ENCODE data around the gene FYCO1.

FYCO1 gene

GRCh38 chr3:45984331-45985312 lies 11.0 kb downstream of the FYCO1 start:
- DNase-seq (ENCODE audit: low read depth), result no peak

GRCh38 chr3:45983770-45984169 lies 11.9 kb downstream of the FYCO1 start:
- DNase-seq (ENCODE audit: low read depth), result no peak

GRCh38 chr3:45981346-45982074 lies 14.1 kb downstream of the FYCO1 start:
- no peak for DNase-seq (ENCODE audit: low read depth)

- no peak for DNase-seq (ENCODE audit: low read depth)
These were observed 14.8 kb downstream of the FYCO1 start for GRCh38 chr3:45980819-45981218.

- DNase-seq (ENCODE audit: low read depth), result no peak
These were observed 15.3 kb downstream of the FYCO1 start for GRCh38 chr3:45980229-45980813.

- no peak for DNase-seq (ENCODE audit: low read depth)
These were observed 16.2 kb downstream of the FYCO1 start for GRCh38 chr3:45979378-45979777.

GRCh38 chr3:45978006-45978761 lies 17.4 kb downstream of the FYCO1 start:
- DNase-seq (ENCODE audit: low read depth), result no peak

- no peak for DNase-seq (ENCODE audit: low read depth)
These were observed 19.2 kb downstream of the FYCO1 start for GRCh38 chr3:45976191-45977091.

- DNase-seq (ENCODE audit: low read depth), result no peak
These were observed 19.9 kb downstream of the FYCO1 start for GRCh38 chr3:45975686-45976085.

GRCh38 chr3:45974686-45975085 lies 20.9 kb downstream of the FYCO1 start:
- DNase-seq (ENCODE audit: low read depth), result no peak

GRCh38 chr3:45972534-45973402 lies 22.9 kb downstream of the FYCO1 start:
- no peak for DNase-seq (ENCODE audit: low read depth)

- DNase-seq (ENCODE audit: low read depth), result no peak
These were observed 25.7 kb downstream of the FYCO1 start for GRCh38 chr3:45969953-45970352.

GRCh38 chr3:45969116-45969515 lies 26.5 kb downstream of the FYCO1 start:
- no peak for DNase-seq (ENCODE audit: low read depth)

- no peak for DNase-seq (ENCODE audit: low read depth)
These were observed 26.9 kb downstream of the FYCO1 start for GRCh38 chr3:45968706-45969105.

- no peak for DNase-seq (ENCODE audit: low read depth)
These were observed 27.5 kb downstream of the FYCO1 start for GRCh38 chr3:45968149-45968548.

GRCh38 chr3:45967724-45968123 lies 27.9 kb downstream of the FYCO1 start:
- no peak for DNase-seq (ENCODE audit: low read depth)

GRCh38 chr3:45966950-45967640 lies 28.5 kb downstream of the FYCO1 start:
- DNase-seq (ENCODE audit: low read depth), result no peak

GRCh38 chr3:45966371-45966791 lies 29.2 kb downstream of the FYCO1 start:
- DNase-seq (ENCODE audit: low read depth), result no peak

GRCh38 chr3:45965653-45966052 lies 30.0 kb downstream of the FYCO1 start:
- no peak for DNase-seq (ENCODE audit: low read depth)
